Common myeloid progenitor, CD34-positive (primary cell): ENCODE results near the gene SUSD1.

Source experiments
- CTCF ChIA-PET: fragments of 350-600 bp; sonication (Branson Sonifier 250); formaldehyde crosslinking; loops from one replicate; lab custom pipeline; 2021; ENCODE audit warnings: antibody characterized with exemption; lab: Charles Lee
- POLR2A ChIA-PET: fragments of 350-600 bp; sonication (Branson Sonifier 250); formaldehyde crosslinking; loops from one replicate; lab custom pipeline; 2021; ENCODE audit warnings: antibody characterized with exemption; lab: Charles Lee
- DNase-seq, 3 donors: peaks; one replicate each; pipeline versions ENCODE4 v3.0.0 to v3.0.0-alpha.2; 2013
- H3K27ac ChIP-seq, 2 experiments: 1 replicate in 1 of 2; 2 replicates in 1 of 2; pipeline ENCODE4 v1.7.0; 2013; ENCODE audit warnings: inconsistent platforms in 2 of 2, low read length in 2 of 2, mild to moderate bottlenecking in 2 of 2, low read depth in 1 of 2, moderate library complexity in 1 of 2; ENCODE audit not compliant: severe bottlenecking in 2 of 2, insufficient read depth in 1 of 2, poor library complexity in 1 of 2
- H3K27me3 ChIP-seq, 5 experiments: replicated peaks in 2 of 5; 1 replicate in 3 of 5; 2 replicates in 2 of 5; pipeline versions ENCODE4 v1.6.1 to v1.7.0; 2013; ENCODE audit warnings: low read length in 4 of 5, mild to moderate bottlenecking in 2 of 5, moderate library complexity in 2 of 5, inconsistent platforms in 1 of 5; ENCODE audit not compliant: insufficient read depth in 5 of 5, control insufficient read depth in 4 of 5
- H3K36me3 ChIP-seq, 4 experiments: 1 replicate in 2 of 4; 2 replicates in 2 of 4; pipeline versions ENCODE4 v1.6.1 to v1.7.0; 2013; ENCODE audit warnings: low read length in 3 of 4, control low read depth in 1 of 4, mild to moderate bottlenecking in 1 of 4; ENCODE audit not compliant: control insufficient read depth in 4 of 4, insufficient read depth in 4 of 4
- H3K4me1 ChIP-seq, 4 experiments: 1 replicate in 3 of 4; 2 replicates in 1 of 4; pipeline versions ENCODE4 v1.6.1 to v1.7.1; 2013; ENCODE audit warnings: low read length in 3 of 4, mild to moderate bottlenecking in 3 of 4, control low read depth in 1 of 4, inconsistent platforms in 1 of 4, moderate library complexity in 1 of 4; ENCODE audit not compliant: control insufficient read depth in 4 of 4, insufficient read depth in 4 of 4; ENCODE audit errors: control extremely low read depth in 1 of 4
- H3K4me3 ChIP-seq, 7 experiments: 1 replicate in 4 of 7; 2 replicates in 3 of 7; pipeline versions ENCODE4 v1.5.1 to v1.7.0; 2013; ENCODE audit warnings: mild to moderate bottlenecking in 7 of 7, low read length in 6 of 7, moderate library complexity in 6 of 7, inconsistent platforms in 2 of 7, low read depth in 2 of 7, control low read depth in 1 of 7; ENCODE audit not compliant: insufficient read depth in 4 of 7, control insufficient read depth in 1 of 7; ENCODE audit errors: extremely low read depth in 1 of 7
- H3K9me3 ChIP-seq, 5 experiments: 1 replicate in 4 of 5; 2 replicates in 1 of 5; pipeline versions ENCODE4 v1.6.1 to v1.7.1; 2013; ENCODE audit warnings: low read length in 4 of 5, mild to moderate bottlenecking in 2 of 5, inconsistent platforms in 1 of 5, low read depth in 1 of 5, moderate library complexity in 1 of 5; ENCODE audit not compliant: control insufficient read depth in 4 of 5, insufficient read depth in 2 of 5; ENCODE audit errors: control extremely low read depth in 1 of 5
- WGBS: methylation state at CpG from one replicate; pipeline ENCODE4 v1.1.5; 2013; ENCODE audit not compliant: insufficient coverage; 5-methylcytosine and 5-hydroxymethylcytosine counted together

The SUSD1 gene

GRCh38 chr9:112069318-112070169, 105.6 kb downstream of the SUSD1 start:
- no peak overlapping the region for H3K27ac ChIP-seq
- no peak overlapping the region for H3K4me3 ChIP-seq
- ChIA-PET POLR2A (no interaction called here), CTCF (interaction anchor here (1.3 to 1.6 kb wide), 3 partner anchors 19 to 308 kb away, joined by 3 to 7 read pairs (median 3); no protein-coding TSS in a partner anchor)
- H3K36me3 ChIP-seq = peaks cover 5 to 27% (median 12%) of the 10 kb centered on the region in 4 experiments
- peaks cover 0 to 3% (median 0%) of the 10 kb centered on the region in 5 experiments for H3K27me3 ChIP-seq
- peaks cover 0 to under 1% (median 0%) of the 10 kb centered on the region in 5 experiments for H3K9me3 ChIP-seq
- DNase-seq = peak in 2 of 3 donors; percentile 37 to 44
- 95% methylated on average over 9 of the region's 15 CpGs for WGBS
- H3K4me1 ChIP-seq = peaks cover 0 to 7% (median 0%) of the 10 kb centered on the region in 4 experiments

DNA sequence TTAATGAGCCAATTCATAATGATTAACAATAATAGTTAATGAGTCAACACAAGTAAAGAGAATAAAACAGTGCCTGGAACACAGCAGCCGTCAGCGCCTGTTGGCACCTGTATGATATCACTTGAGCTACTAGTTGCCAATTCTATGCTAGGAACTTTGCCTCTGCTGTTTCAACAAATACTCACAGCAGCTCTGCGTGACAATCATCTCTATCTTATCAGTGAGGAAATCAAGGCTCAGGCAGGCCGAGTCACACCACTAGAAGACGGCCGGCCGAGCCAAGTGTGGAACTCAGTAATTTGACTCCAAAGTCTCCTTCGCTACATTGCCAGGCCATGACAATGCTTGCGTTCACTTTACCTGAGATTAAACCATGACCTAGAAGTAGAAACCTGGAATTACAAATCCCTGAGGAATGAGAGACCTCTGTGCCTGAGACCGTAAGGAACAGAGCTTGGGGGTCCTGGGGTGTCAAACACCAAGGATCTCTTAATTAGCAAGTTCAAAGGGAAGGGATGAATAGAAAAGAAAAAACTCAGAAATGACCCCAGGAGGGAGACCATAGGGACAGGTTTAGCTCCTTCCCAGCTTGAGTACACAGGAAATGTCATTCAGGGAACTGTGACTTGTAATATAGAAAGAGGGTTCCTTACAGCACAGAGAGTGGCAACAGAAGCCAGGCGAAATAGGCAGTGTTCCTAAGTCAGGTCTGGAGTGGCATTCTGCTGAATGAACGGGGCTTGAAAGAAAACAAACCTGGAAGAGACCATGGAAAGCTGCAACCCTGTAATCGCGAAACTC, 109.1 kb downstream of the SUSD1 start:
- H3K4me3 ChIP-seq = no peak overlapping the region
- CTCF ChIA-PET = interaction anchor here (1.3 kb wide), 1 partner anchor 9 kb away, joined by 5 read pairs; no protein-coding TSS in a partner anchor

GRCh38 chr9:112064871-112065270, 110.2 kb downstream of the SUSD1 start:
- Histone ChIP-seq H3K36me3 (peaks cover 0 to 42% (median 9%) of the 10 kb centered on the region in 4 experiments), H3K27me3 (peaks cover 0 to 3% (median 0%) of the 10 kb centered on the region in 5 experiments), H3K27ac (no peak overlapping the region), H3K4me1 (peaks cover 5 to 12% (median 9%) of the 10 kb centered on the region in 4 experiments), H3K9me3 (peaks cover 0 to 3% (median 0%) of the 10 kb centered on the region in 5 experiments), H3K4me3 (no peak overlapping the region)
- POLR2A ChIA-PET = no interaction called here
- CTCF ChIA-PET = interaction anchor here (1.3 kb wide), 1 partner anchor 9 kb away, joined by 3 read pairs; no protein-coding TSS in a partner anchor
- no peak for DNase-seq
- 100% methylated on average over 4 of the region's 5 CpGs for WGBS

More for the DNA sequence above, 109.1 kb downstream of the SUSD1 start:
- WGBS = 98% methylated on average over 12 of the region's 14 CpGs
- Histone ChIP-seq H3K27me3 (peaks cover 0 to 3% (median 0%) of the 10 kb centered on the region in 5 experiments), H3K9me3 (peaks cover 0 to 3% (median 0%) of the 10 kb centered on the region in 5 experiments), H3K36me3 (peaks cover 5 to 39% (median 13%) of the 10 kb centered on the region in 4 experiments), H3K27ac (no peak overlapping the region), H3K4me1 (peaks cover 4 to 16% (median 8%) of the 10 kb centered on the region in 4 experiments)
- no peak for DNase-seq
- POLR2A ChIA-PET = no interaction called here

GRCh38 chr9:112063586-112063985, 111.5 kb downstream of the SUSD1 start:
- peaks cover 5 to 12% (median 9%) of the 10 kb centered on the region in 4 experiments for H3K4me1 ChIP-seq
- ChIA-PET POLR2A (interaction anchor here (0.6 kb wide), 1 partner anchor 447 kb away, joined by 4 read pairs; no protein-coding TSS in a partner anchor), CTCF (interaction anchor here (1.3 kb wide), 2 partner anchors 11 to 300 kb away, joined by 3 read pairs; no protein-coding TSS in a partner anchor)
- no peak overlapping the region for H3K4me3 ChIP-seq
- peaks cover 2 to 43% (median 14%) of the 10 kb centered on the region in 4 experiments for H3K36me3 ChIP-seq
- DNase-seq = no peak
- WGBS = 96% methylated on average over 3 of the region's 4 CpGs
- no peak overlapping the region for H3K27ac ChIP-seq
- peaks cover 0 to 3% (median 0%) of the 10 kb centered on the region in 5 experiments for H3K9me3 ChIP-seq
- H3K27me3 ChIP-seq = peaks cover 0 to 3% (median 0%) of the 10 kb centered on the region in 5 experiments

- H3K36me3 ChIP-seq = peaks cover 2 to 47% (median 16%) of the 10 kb centered on the region in 4 experiments
- DNase-seq = no peak
- ChIA-PET POLR2A (interaction anchor here (0.6 kb wide), 1 partner anchor 447 kb away, joined by 4 read pairs; no protein-coding TSS in a partner anchor), CTCF (interaction anchor here (1.3 to 3.0 kb wide), 2 partner anchors 12 to 300 kb away, joined by 3 to 9 read pairs; no protein-coding TSS in a partner anchor)
- no peak overlapping the region for H3K4me3 ChIP-seq
- peaks cover 0 to 5% (median 0%) of the 10 kb centered on the region in 5 experiments for H3K27me3 ChIP-seq
- peaks cover 0 to 3% (median 0%) of the 10 kb centered on the region in 5 experiments for H3K9me3 ChIP-seq
- H3K4me1 ChIP-seq = peaks cover 5 to 12% (median 9%) of the 10 kb centered on the region in 4 experiments
- no peak overlapping the region for H3K27ac ChIP-seq
Observed at GRCh38 chr9:112063151-112063550, 111.9 kb downstream of the SUSD1 start.

- peaks cover 5 to 12% (median 9%) of the 10 kb centered on the region in 4 experiments for H3K4me1 ChIP-seq
- peaks cover 0 to 55% (median 19%) of the 10 kb centered on the region in 4 experiments for H3K36me3 ChIP-seq
- peaks cover 0 to 7% (median 0%) of the 10 kb centered on the region in 5 experiments for H3K27me3 ChIP-seq
- peak; percentile 80 to 97 (median 94) for DNase-seq
- H3K27ac ChIP-seq = no peak overlapping the region
- ChIA-PET CTCF (interaction anchor here (3.0 kb wide), 1 partner anchor 14 kb away, joined by 9 read pairs; no protein-coding TSS in a partner anchor), POLR2A (no interaction called here)
- peaks cover 0 to 6% (median 0%) of the 10 kb centered on the region in 5 experiments for H3K9me3 ChIP-seq
- WGBS = 0% methylated on average over 1 of the region's 3 CpGs
- H3K4me3 ChIP-seq = no peak overlapping the region
Observed at GRCh38 chr9:112061152-112061740, 113.9 kb downstream of the SUSD1 start.
